K562 (cell line): Measurements from ENCODE around the gene EDDM13. TPM values are rescaled to one million over a fixed set of nuclear protein-coding genes. Genes with fewer than 3 reads are reported as not detected.

Experiments used
- ASH1L ChIP-seq: fragments of 450-650 bp; IDR thresholded peaks from 2 replicates; pipeline ENCODE4 v1.6.1; 2018; ENCODE audit warnings: borderline replicate concordance, mild to moderate bottlenecking, low read depth; ENCODE audit not compliant: partially characterized antibody
- BACH1 ChIP-seq: fragments of 200-800 bp; sonication (Bioruptor generic); IDR thresholded peaks from 2 replicates; pipeline ENCODE4 v1.6.1; 2016; ENCODE audit warnings: missing genetic modification characterization, missing compliant biosample characterization
- BHLHE40 ChIP-seq: IDR thresholded peaks from 2 replicates; pipeline ENCODE4 v1.6.1; 2011; ENCODE audit warnings: low read length, improper control_type of control experiment
- CBX8 ChIP-seq: fragments of 200-600 bp; sonication (generic); IDR thresholded peaks from 2 replicates; pipeline ENCODE4 v1.6.1; 2012; ENCODE audit warnings: borderline replicate concordance, mixed run types, low read depth, mild to moderate bottlenecking, moderate library complexity, mixed read lengths, low read length, control low read depth, inconsistent platforms; ENCODE audit not compliant: poor library complexity, severe bottlenecking; ENCODE audit errors: extremely low read depth
- CHCHD3 ChIP-seq: fragments of 250-450 bp; sonication (Bioruptor Pico); IDR thresholded peaks from 2 replicates; pipeline ENCODE4 v2.1.2; 2022; ENCODE audit warnings: mild to moderate bottlenecking
- CREB3 ChIP-seq: fragments of 450-650 bp; conservative IDR thresholded peaks from 2 replicates; pipeline ENCODE4 v1.6.1; 2016; ENCODE audit warnings: missing genetic modification characterization, low read depth, mild to moderate bottlenecking, missing compliant biosample characterization, moderate library complexity
- ETS2 ChIP-seq: IDR thresholded peaks from 2 replicates; pipeline ENCODE4 v1.6.1; 2016; ENCODE audit warnings: borderline replicate concordance, missing genetic modification characterization, mild to moderate bottlenecking, moderate library complexity, missing compliant biosample characterization; ENCODE audit not compliant: poor library complexity, severe bottlenecking
- GABPB2 ChIP-seq: fragments of 250-450 bp; sonication (Bioruptor Pico); conservative IDR thresholded peaks from 2 replicates; pipeline ENCODE4 v1.5.1; 2021; ENCODE audit warnings: mild to moderate bottlenecking
- HOXB6 ChIP-seq: fragments of 250-450 bp; sonication (Bioruptor Pico); IDR thresholded peaks from 2 replicates; pipeline ENCODE4 v1.5.1; 2022; ENCODE audit warnings: mild to moderate bottlenecking, borderline replicate concordance
- LEF1 ChIP-seq: fragments of 450-650 bp; IDR thresholded peaks from 2 replicates; pipeline ENCODE4 v1.6.1; 2016; ENCODE audit warnings: mild to moderate bottlenecking
- NELFE ChIP-seq: IDR thresholded peaks from 2 replicates; pipeline ENCODE4 v1.6.1; 2011; ENCODE audit warnings: mild to moderate bottlenecking; ENCODE audit not compliant: insufficient read depth, insufficient read length
- NFIX ChIP-seq: fragments of 250-450 bp; sonication (Bioruptor Pico); IDR thresholded peaks from 2 replicates; pipeline ENCODE4 v1.4.0; 2020; ENCODE audit warnings: low read depth, mild to moderate bottlenecking, moderate library complexity
- NFYB ChIP-seq: IDR thresholded peaks from 2 replicates; pipeline ENCODE4 v1.6.1; 2011; ENCODE audit warnings: mild to moderate bottlenecking, moderate library complexity; ENCODE audit not compliant: insufficient read length; ENCODE audit errors: extremely low read depth
- NRF1 ChIP-seq, 2 experiments: fragments of 450-650 bp; IDR thresholded peaks in 1 of 2; conservative IDR thresholded peaks in 1 of 2; 2 replicates each; pipeline ENCODE4 v1.6.1; 2014; ENCODE audit warnings: mild to moderate bottlenecking in 2 of 2
- PHF8 ChIP-seq: fragments of 200-600 bp; sonication (generic); IDR thresholded peaks from 2 replicates; pipeline ENCODE4 v1.6.1; 2012; ENCODE audit warnings: mixed run types, mild to moderate bottlenecking, inconsistent platforms, low read length, moderate library complexity, borderline replicate concordance
- POLR2G ChIP-seq: fragments of 200-400 bp; formaldehyde crosslinking; IDR thresholded peaks from 2 replicates; pipeline ENCODE4 v1.6.1; 2017; ENCODE audit warnings: low read depth, mild to moderate bottlenecking, antibody characterized with exemption, low read length, moderate library complexity
- RFX1 ChIP-seq: fragments of 450-650 bp; IDR thresholded peaks from 2 replicates; pipeline ENCODE4 v1.6.1; 2016; ENCODE audit warnings: mild to moderate bottlenecking, moderate library complexity
- SNRNP70 ChIP-seq: fragments of 200-400 bp; formaldehyde crosslinking; optimal IDR thresholded peaks from 2 replicates; pipeline ENCODE3; 2017; ENCODE audit warnings: low read depth, low read length
- SOX6 ChIP-seq: fragments of 450-650 bp; IDR thresholded peaks from 2 replicates; pipeline ENCODE4 v1.6.1; 2014; ENCODE audit warnings: mild to moderate bottlenecking
- SREBF1 ChIP-seq: fragments of 150-350 bp; IDR thresholded peaks from 2 replicates; pipeline ENCODE4 v1.6.1; 2014; ENCODE audit warnings: antibody characterized with exemption, low read depth, low read length, borderline replicate concordance
- TCF15 ChIP-seq: fragments of 250-450 bp; sonication (Bioruptor Pico); IDR thresholded peaks from 2 replicates; pipeline ENCODE4 v1.8.0; 2022; ENCODE audit warnings: moderate library complexity, mild to moderate bottlenecking, inconsistent platforms
- TCF7L2 ChIP-seq: fragments of 150-350 bp; IDR thresholded peaks from 2 replicates; pipeline ENCODE4 v1.6.1; 2016; ENCODE audit warnings: low read depth, mild to moderate bottlenecking, low read length, moderate library complexity
- TEAD4 ChIP-seq, 2 experiments: sonication (generic) in 1 of 2; formaldehyde crosslinking in 1 of 2; IDR thresholded peaks; 2 replicates each; pipeline versions ENCODE4 v1.6.1 to v1.8.0; 2012 to 2022; ENCODE audit warnings: borderline replicate concordance in 1 of 2, inconsistent platforms in 1 of 2, low read length in 1 of 2, mild to moderate bottlenecking in 1 of 2, missing genetic modification reagents in 1 of 2
- ZFP1 ChIP-seq: fragments of 450-650 bp; formaldehyde crosslinking; IDR thresholded peaks from 2 replicates; pipeline ENCODE4 v1.4.0; 2020; ENCODE audit warnings: mild to moderate bottlenecking, mixed read lengths
- ZNF316 ChIP-seq: fragments of 450-650 bp; IDR thresholded peaks from 2 replicates; pipeline ENCODE4 v1.6.1; 2016
- ZNF408 ChIP-seq: fragments of 250-450 bp; sonication (Bioruptor Pico); IDR thresholded peaks from 2 replicates; pipeline ENCODE4 v1.4.0; 2020; ENCODE audit warnings: low read depth, mild to moderate bottlenecking, moderate library complexity
- ZNF436 ChIP-seq: fragments of 250-450, 450-650 bp; sonication (Bioruptor Pico); formaldehyde crosslinking; IDR thresholded peaks from 2 replicates; pipeline ENCODE4 v1.7.0; 2020; ENCODE audit warnings: mild to moderate bottlenecking
- polyA plus RNA-seq, 8 experiments: library from polyadenylated mRNA; depleted of rRNA in 4 of 8; stranded (reverse) in 5 of 8; unstranded in 3 of 8; fragments of >200 nt; fragmentation: Nextera tagmentation in 2 of 8; fragmentation: Illumina TruSeq in 1 of 8; extraction: Ambion mirVana in 2 of 8; extraction: Trizol in 1 of 8; gene quantifications; 2 replicates each; pipeline versions ENCODE4 v1.2.1 to v1.2.3, GENCODE V29; 2011 to 2014; ENCODE audit warnings: inconsistent platforms in 1 of 8, missing spikeins in 1 of 8
- total RNA-seq, 7 experiments: library from RNA; depleted of rRNA in 6 of 7; stranded (reverse); fragments of >200 nt in 6 of 7; fragmentation: Illumina TruSeq in 2 of 7; extraction: Trizol in 2 of 7; gene quantifications; 2 replicates each; pipeline versions ENCODE4 v1.2.1 to v1.2.3, GENCODE V29; 2011 to 2021; ENCODE audit warnings: low replicate concordance in 1 of 7

EDDM13 gene
- total and polyA plus RNA-seq, 9 of the 15 experiments (the other 6 are each of a cell fraction or from before 2014, with no cell fraction given) = 2.0 to 7.7 (median 4.1) TPM

GRCh38 chr19:56321254-56321988 is 48.9 kb downstream of the EDDM13 start (continued):
- TF ChIP-seq CREB3 (tag) (0 out of 2 replicates have a peak, but pooled peaks have one; percentile 44), SOX6 (peak; percentile 47; the same call in 1 of the 2 replicates), ZFP1 (no peak), NFYB (no peak), CHCHD3 (no peak), TCF15 (CRISPR knock-in tag) (no peak), HOXB6 (no peak), RFX1 (no peak), NFIX (CRISPR knock-in tag) (no peak), ETS2 (no peak), ZNF408 (no peak), BHLHE40 (no peak), SNRNP70 (no peak), NRF1 (conservative IDR thresholded peaks at IDR 0.05 in 1 of 2, IDR thresholded peaks at IDR 0.05 in 1 of 2) (no peak), BACH1 (tag) (no peak), TCF7L2 (no peak), POLR2G (no peak), CBX8 (no peak), LEF1 (peak; percentile 27; the same call in 1 of the 2 replicates), ZNF316 (no peak), ZNF436 (CRISPR knock-in tag) (no peak), TEAD4 (IDR thresholded peaks at IDR 0.05; ENCODE audit: low read length) (peak; percentile 92), TEAD4 (CRISPR knock-in tag; IDR thresholded peaks at IDR 0.05; ENCODE audit: borderline replicate concordance) (no peak), PHF8 (0 out of 2 replicates have a peak, but pooled peaks have one; percentile 5), NELFE (no peak), ASH1L (no peak), GABPB2 (no peak), SREBF1 (no peak)
